GM23338 (cell line): Measurements from ENCODE around the gene PLCG2.

ENCODE experiments used
- EZH2 ChIP-seq: fragments of 200-600 bp; sonication (generic); IDR thresholded peaks from one replicate; pipeline ENCODE4 v1.8.0; 2017; ENCODE audit warnings: antibody characterized with exemption, mild to moderate bottlenecking, low read depth; ENCODE audit not compliant: unreplicated experiment
- EZH2phosphoT487 ChIP-seq: fragments of 200-600 bp; sonication (generic); IDR thresholded peaks from one replicate; pipeline ENCODE4 v1.8.1; 2018; ENCODE audit warnings: antibody characterized with exemption; ENCODE audit not compliant: unreplicated experiment
- JUNB ChIP-seq: IDR thresholded peaks from one replicate; pipeline ENCODE4 v1.6.1; 2016; ENCODE audit warnings: antibody characterized with exemption; ENCODE audit not compliant: unreplicated experiment
- POLR2AphosphoS5 ChIP-seq: IDR thresholded peaks from 2 replicates; pipeline ENCODE4 v1.6.1; 2016; ENCODE audit warnings: antibody characterized with exemption, low read depth
- STAT1 ChIP-seq: IDR thresholded peaks from one replicate; pipeline ENCODE4 v1.6.1; 2016; ENCODE audit warnings: antibody characterized with exemption; ENCODE audit not compliant: unreplicated experiment
- ZNF114 ChIP-seq: fragments of 250-450 bp; sonication (Bioruptor Pico); IDR thresholded peaks from 2 replicates; pipeline ENCODE4 v1.5.0; 2020; ENCODE audit warnings: mild to moderate bottlenecking, moderate library complexity
- TF ChIP-seq, protein P1 (sequence below), 2 experiments: fragments of 200-600 bp in 1 of 2; sonication (generic) in 1 of 2; conservative IDR thresholded peaks; 2 replicates each; pipeline versions ENCODE4 v1.5.1 to v1.6.1; 2016 to 2017; ENCODE audit warnings: antibody characterized with exemption in 2 of 2, low read depth in 2 of 2, mild to moderate bottlenecking in 2 of 2, moderate library complexity in 1 of 2
- TF ChIP-seq, protein P2 (sequence below): IDR thresholded peaks from one replicate; pipeline ENCODE4 v1.6.1; 2018; ENCODE audit warnings: antibody characterized with exemption; ENCODE audit not compliant: unreplicated experiment

DNA sequence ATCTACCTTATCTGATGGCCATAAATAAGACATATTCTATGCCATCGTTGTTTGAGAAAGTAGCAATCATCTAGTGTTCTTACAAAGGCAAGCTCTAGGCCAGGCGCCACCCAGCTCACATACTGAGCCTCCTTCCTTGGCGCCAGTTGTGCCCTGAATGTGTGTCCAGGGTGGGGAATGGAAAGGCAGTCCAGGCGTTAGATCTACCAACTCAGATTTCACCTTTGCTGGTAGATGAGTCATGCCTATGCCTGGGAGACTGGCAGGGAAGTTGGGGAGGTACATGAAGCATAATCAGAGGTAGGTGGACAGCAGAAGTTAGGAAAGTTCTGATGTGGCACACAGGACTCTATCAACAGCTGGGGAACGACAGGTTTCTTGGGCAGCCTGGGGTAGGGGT, 208.6 kb downstream of the PLCG2 start:
- TF ChIP-seq, protein P1, sequence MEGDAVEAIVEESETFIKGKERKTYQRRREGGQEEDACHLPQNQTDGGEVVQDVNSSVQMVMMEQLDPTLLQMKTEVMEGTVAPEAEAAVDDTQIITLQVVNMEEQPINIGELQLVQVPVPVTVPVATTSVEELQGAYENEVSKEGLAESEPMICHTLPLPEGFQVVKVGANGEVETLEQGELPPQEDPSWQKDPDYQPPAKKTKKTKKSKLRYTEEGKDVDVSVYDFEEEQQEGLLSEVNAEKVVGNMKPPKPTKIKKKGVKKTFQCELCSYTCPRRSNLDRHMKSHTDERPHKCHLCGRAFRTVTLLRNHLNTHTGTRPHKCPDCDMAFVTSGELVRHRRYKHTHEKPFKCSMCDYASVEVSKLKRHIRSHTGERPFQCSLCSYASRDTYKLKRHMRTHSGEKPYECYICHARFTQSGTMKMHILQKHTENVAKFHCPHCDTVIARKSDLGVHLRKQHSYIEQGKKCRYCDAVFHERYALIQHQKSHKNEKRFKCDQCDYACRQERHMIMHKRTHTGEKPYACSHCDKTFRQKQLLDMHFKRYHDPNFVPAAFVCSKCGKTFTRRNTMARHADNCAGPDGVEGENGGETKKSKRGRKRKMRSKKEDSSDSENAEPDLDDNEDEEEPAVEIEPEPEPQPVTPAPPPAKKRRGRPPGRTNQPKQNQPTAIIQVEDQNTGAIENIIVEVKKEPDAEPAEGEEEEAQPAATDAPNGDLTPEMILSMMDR (conservative IDR thresholded peaks at IDR 0.05; ENCODE audit: low read depth in 2 of 2), result no peak
- TF ChIP-seq, protein P2, sequence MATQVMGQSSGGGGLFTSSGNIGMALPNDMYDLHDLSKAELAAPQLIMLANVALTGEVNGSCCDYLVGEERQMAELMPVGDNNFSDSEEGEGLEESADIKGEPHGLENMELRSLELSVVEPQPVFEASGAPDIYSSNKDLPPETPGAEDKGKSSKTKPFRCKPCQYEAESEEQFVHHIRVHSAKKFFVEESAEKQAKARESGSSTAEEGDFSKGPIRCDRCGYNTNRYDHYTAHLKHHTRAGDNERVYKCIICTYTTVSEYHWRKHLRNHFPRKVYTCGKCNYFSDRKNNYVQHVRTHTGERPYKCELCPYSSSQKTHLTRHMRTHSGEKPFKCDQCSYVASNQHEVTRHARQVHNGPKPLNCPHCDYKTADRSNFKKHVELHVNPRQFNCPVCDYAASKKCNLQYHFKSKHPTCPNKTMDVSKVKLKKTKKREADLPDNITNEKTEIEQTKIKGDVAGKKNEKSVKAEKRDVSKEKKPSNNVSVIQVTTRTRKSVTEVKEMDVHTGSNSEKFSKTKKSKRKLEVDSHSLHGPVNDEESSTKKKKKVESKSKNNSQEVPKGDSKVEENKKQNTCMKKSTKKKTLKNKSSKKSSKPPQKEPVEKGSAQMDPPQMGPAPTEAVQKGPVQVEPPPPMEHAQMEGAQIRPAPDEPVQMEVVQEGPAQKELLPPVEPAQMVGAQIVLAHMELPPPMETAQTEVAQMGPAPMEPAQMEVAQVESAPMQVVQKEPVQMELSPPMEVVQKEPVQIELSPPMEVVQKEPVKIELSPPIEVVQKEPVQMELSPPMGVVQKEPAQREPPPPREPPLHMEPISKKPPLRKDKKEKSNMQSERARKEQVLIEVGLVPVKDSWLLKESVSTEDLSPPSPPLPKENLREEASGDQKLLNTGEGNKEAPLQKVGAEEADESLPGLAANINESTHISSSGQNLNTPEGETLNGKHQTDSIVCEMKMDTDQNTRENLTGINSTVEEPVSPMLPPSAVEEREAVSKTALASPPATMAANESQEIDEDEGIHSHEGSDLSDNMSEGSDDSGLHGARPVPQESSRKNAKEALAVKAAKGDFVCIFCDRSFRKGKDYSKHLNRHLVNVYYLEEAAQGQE, result no peak
- TF ChIP-seq STAT1 (no peak), POLR2AphosphoS5 (no peak), EZH2phosphoT487 (no peak), JUNB (no peak), ZNF114 (no peak), EZH2 (no peak)
